Measurements from ENCODE around the gene B3GAT1.
A peak's percentile ranks its signal among the peaks of the same experiment; 100 is the strongest.

B3GAT1 gene

GRCh38 chr11:134389464-134390180, 22.4 kb downstream of the B3GAT1 start:
- DNase-seq = no peak

GRCh38 chr11:134388590-134388989, 23.5 kb downstream of the B3GAT1 start:
- DNase-seq = no peak

GRCh38 chr11:134387501-134387900, 24.5 kb downstream of the B3GAT1 start:
- no peak for DNase-seq

GRCh38 chr11:134386945-134387344, 25.1 kb downstream of the B3GAT1 start:
- DNase-seq = no peak

- peak; percentile 96 for DNase-seq
Measured at GRCh38 chr11:134385774-134386565, 26.1 kb downstream of the B3GAT1 start.

GRCh38 chr11:134385171-134385570, 26.9 kb downstream of the B3GAT1 start:
- DNase-seq = no peak

- DNase-seq = no peak
Measured at GRCh38 chr11:134384406-134384805, 27.6 kb downstream of the B3GAT1 start.

GRCh38 chr11:134383576-134384221, 28.3 kb downstream of the B3GAT1 start:
- DNase-seq = no peak

- no peak for DNase-seq
Measured at GRCh38 chr11:134382830-134383229, 29.2 kb downstream of the B3GAT1 start.

- DNase-seq = no peak
Measured at GRCh38 chr11:134382257-134382656, 29.8 kb downstream of the B3GAT1 start.

- no peak for DNase-seq
Measured at GRCh38 chr11:134380785-134381184, 31.3 kb downstream of the B3GAT1 start.

GRCh38 chr11:134380229-134380628, 31.8 kb downstream of the B3GAT1 start:
- DNase-seq = no peak

GRCh38 chr11:134379241-134379640, 32.8 kb downstream of the B3GAT1 start:
- no peak for DNase-seq

GRCh38 chr11:134377876-134378275, 34.2 kb downstream of the B3GAT1 start:
- DNase-seq = no peak

GRCh38 chr11:134376150-134376921, 35.7 kb downstream of the B3GAT1 start:
- no peak for DNase-seq

- DNase-seq = no peak
Measured at GRCh38 chr11:134374891-134375550, 37.0 kb downstream of the B3GAT1 start.

GRCh38 chr11:134374171-134374570, 37.9 kb downstream of the B3GAT1 start:
- no peak for DNase-seq

GRCh38 chr11:134373591-134374052, 38.4 kb downstream of the B3GAT1 start:
- DNase-seq = no peak

GRCh38 chr11:134372961-134373360, 39.1 kb downstream of the B3GAT1 start:
- no peak for DNase-seq

- DNase-seq = no peak
Measured at GRCh38 chr11:134372536-134372935, 39.5 kb downstream of the B3GAT1 start.

GRCh38 chr11:134371436-134372185, 40.4 kb downstream of the B3GAT1 start:
- no peak for DNase-seq

All from NCI-H1105 (cell line).